Right lobe of liver (tissue), 6 donors: ENCODE measurements around the gene NCOA5. TPM values are rescaled to one million over a fixed set of nuclear protein-coding genes. Genes with fewer than 3 reads are reported as not detected.

Experiments
- ATAC-seq, 4 donors: fragments of 200-7000 bp; cut with Tn5 transposase; one replicate each; pipeline ENCODE4 v1.9.1; 2020; ENCODE audit warnings: mild to moderate bottlenecking in 4 of 4, moderate library complexity in 4 of 4
- DNase-seq, 3 donors: peaks; one replicate each; pipeline ENCODE4 v3.0.0-alpha.2; 2020
- H3K27ac ChIP-seq, 3 donors: fragments of 200-600 bp; one replicate each; pipeline ENCODE4 v1.8.0; 2022
- H3K27me3 ChIP-seq, 2 donors: fragments of 200-600 bp; one replicate each; pipeline ENCODE4 v1.8.0; 2022
- H3K36me3 ChIP-seq, 4 donors: fragments of 200-600 bp; sonication (generic) in 1 of 4; one replicate each; pipeline versions ENCODE4 v1.5.1 to v1.8.0; 2017 to 2022; ENCODE audit warnings: control low read depth in 1 of 4
- H3K4me1 ChIP-seq, 4 donors: fragments of 200-600 bp; sonication (generic) in 1 of 4; one replicate each; pipeline versions ENCODE4 v1.5.1 to v1.8.0; 2017 to 2022; ENCODE audit warnings: control low read depth in 1 of 4
- H3K4me3 ChIP-seq, 3 donors: fragments of 200-600 bp; one replicate each; pipeline ENCODE4 v1.8.0; 2022
- H3K9me3 ChIP-seq, 4 donors: fragments of 200-600 bp; sonication (generic) in 1 of 4; one replicate each; pipeline versions ENCODE4 v1.5.1 to v1.8.0; 2017 to 2022; ENCODE audit warnings: control low read depth in 1 of 4
- POLR2A ChIP-seq: fragments of 450-650 bp; IDR thresholded peaks from one replicate; pipeline ENCODE4 v1.6.1; 2017; ENCODE audit warnings: antibody characterized with exemption, mild to moderate bottlenecking
- WGBS: methylation state at CpG from one replicate; pipeline ENCODE4 v1.1.6; 2018; ENCODE audit warnings: low coverage, low lambda C conversion rate; ENCODE audit not compliant: insufficient coverage; ENCODE audit errors: missing lambda C conversion rate; 5-methylcytosine and 5-hydroxymethylcytosine counted together
- intact Hi-C, 2 donors: fragments of 100-400 bp; cut with DNase I; formaldehyde crosslinking; loops; one replicate each; pipeline versions ENCODE4 v1.11.2 to v1.14.1; 2022
- total RNA-seq, 6 experiments: library from RNA; depleted of rRNA in 2 of 6; stranded (reverse); fragments of >200 nt in 2 of 6; fragmentation: NEBNext Ultra II Directional in 3 of 6; extraction: Animal tissue kit (Norgen Biotek cat#: 25700) in 3 of 6; gene quantifications; one replicate each; pipeline versions ENCODE4 v1.1.0 to v1.2.4, GENCODE V29; 2016 to 2023
- TF ChIP-seq, protein P1 (sequence below), 4 donors: fragments of 200-600 bp in 3 of 4; fragments of 450-650 bp in 1 of 4; IDR thresholded peaks; one replicate each; pipeline versions ENCODE4 v1.5.1 to v1.8.0; 2016 to 2022; ENCODE audit warnings: antibody characterized with exemption in 4 of 4, mild to moderate bottlenecking in 2 of 4
- donor health status: DM: no; HTN: yes; CAD: no.
- donor health status: DM: no; HTN: no; CAD: no.
- donor health status: DM: no; HTN: no; CAD: no.
- donor health status: DM: no; HTN: yes; CAD: no.
- donor health status: DM: no; HTN: yes; CAD: no.

The NCOA5 gene
- total RNA-seq, 6 experiments from 2014 or later: 5.1 to 10.4 (median 8.8) TPM

DNA sequence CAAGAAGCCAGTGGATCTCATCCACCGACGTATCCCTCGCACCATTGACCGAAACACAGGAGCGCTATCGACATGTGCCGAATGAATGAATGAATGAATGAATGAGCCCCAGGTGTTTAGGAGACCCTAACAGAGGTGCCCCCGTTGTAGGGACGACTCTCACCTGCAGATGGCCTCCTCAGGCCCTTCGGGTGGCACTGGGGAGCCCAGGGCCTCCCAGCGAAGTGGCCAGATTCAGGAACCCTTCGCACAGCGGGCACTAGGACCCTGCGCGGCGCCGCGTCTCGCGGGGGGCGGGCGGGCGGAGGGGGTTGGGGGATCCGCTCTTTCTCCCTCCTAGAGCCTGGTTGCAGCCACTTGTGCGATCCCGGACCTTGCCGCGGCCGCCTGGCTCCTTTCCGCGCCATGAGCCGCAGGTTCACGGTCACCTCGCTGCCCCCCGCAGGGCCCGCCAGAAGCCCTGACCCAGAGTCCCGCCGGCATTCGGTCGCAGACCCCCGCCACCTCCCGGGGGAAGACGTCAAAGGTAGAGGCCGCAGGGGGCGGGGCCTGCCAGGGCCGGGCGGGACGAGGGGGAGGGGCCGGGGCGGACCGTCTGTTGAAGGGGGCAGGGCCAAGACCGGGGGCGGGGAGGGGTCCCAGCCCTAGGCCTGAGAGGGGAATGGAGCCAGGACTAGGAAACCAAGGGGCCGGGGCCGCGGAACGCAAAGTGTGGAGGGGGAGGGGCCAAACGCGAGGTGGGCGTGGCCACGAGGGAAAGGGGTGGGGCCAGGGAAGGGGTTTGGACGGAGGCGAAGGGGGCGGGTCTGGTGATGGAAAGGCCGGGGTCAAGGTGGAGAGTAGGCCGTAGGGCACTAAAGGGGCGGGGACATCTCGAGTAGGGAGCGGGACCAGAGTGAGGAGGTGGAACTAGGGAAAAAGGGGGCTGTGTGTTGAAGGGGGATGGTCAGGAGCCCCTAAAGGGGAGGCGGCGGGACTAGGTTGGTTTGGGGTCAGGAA is 68.1 kb downstream of the NCOA5 start:
- no peaks in the 10 kb centered on the region for H3K4me1 ChIP-seq
- no peaks in the 10 kb centered on the region for H3K36me3 ChIP-seq
- H3K27me3 ChIP-seq: peaks cover 0 to 7% of the 10 kb centered on the region in 2 donors
- no peaks in the 10 kb centered on the region for H3K9me3 ChIP-seq
- intact Hi-C loops: loop anchor here (10.0 kb wide), 2 partner anchors 53 to 153 kb away; no protein-coding TSS in a partner anchor
- no peak overlapping the region for H3K27ac ChIP-seq
- H3K4me3 ChIP-seq: peak overlapping the region; percentile 18 to 38 (median 26)
- peak in 1 of 3 donors; percentile 50 for DNase-seq
- TF ChIP-seq POLR2A: no peak
- TF ChIP-seq, protein P1, sequence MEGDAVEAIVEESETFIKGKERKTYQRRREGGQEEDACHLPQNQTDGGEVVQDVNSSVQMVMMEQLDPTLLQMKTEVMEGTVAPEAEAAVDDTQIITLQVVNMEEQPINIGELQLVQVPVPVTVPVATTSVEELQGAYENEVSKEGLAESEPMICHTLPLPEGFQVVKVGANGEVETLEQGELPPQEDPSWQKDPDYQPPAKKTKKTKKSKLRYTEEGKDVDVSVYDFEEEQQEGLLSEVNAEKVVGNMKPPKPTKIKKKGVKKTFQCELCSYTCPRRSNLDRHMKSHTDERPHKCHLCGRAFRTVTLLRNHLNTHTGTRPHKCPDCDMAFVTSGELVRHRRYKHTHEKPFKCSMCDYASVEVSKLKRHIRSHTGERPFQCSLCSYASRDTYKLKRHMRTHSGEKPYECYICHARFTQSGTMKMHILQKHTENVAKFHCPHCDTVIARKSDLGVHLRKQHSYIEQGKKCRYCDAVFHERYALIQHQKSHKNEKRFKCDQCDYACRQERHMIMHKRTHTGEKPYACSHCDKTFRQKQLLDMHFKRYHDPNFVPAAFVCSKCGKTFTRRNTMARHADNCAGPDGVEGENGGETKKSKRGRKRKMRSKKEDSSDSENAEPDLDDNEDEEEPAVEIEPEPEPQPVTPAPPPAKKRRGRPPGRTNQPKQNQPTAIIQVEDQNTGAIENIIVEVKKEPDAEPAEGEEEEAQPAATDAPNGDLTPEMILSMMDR (IDR thresholded peaks at IDR 0.05): no peak
- 9% methylated on average over 45 of the region's 71 CpGs for WGBS
- peak; percentile 48 to 69 (median 64) for ATAC-seq

DNA sequence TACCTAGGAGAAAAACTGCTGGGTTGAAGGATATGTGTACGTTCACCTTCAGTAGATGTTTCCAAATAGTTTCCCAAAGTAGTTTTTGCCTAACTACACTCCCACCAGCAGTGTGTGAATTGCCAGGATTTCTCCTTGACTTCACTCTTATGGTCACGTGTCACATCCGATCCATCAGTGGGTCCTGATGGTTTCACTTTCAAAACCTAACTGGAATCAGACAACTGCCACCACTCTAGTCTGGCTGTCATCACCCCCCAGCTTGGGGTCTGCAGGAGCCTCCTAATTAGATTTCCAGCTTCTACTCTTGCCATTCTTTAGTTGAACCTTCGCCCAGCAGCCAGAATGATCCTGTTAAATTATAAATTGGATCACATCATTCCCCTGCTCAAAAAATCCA is 69.2 kb downstream of the NCOA5 start:
- Histone ChIP-seq H3K27me3 (peaks cover 0 to 7% of the 10 kb centered on the region in 2 donors), H3K4me1 (no peaks in the 10 kb centered on the region), H3K36me3 (no peaks in the 10 kb centered on the region), H3K27ac (no peak overlapping the region), H3K9me3 (no peaks in the 10 kb centered on the region), H3K4me3 (no peak overlapping the region)
- intact Hi-C loops: loop anchor here (10.0 kb wide), 2 partner anchors 54 to 154 kb away; no protein-coding TSS in a partner anchor
- no peak for TF ChIP-seq POLR2A
- TF ChIP-seq, protein P1 (IDR thresholded peaks at IDR 0.05): no peak
- no peak for DNase-seq
- peak in 1 of 4 donors; percentile 25 for ATAC-seq
- WGBS: 62% methylated on average over 4 of the region's 4 CpGs

GRCh38 chr20:46018611-46019010 is 71.2 kb downstream of the NCOA5 start:
- 47% methylated on average over 6 of the region's 6 CpGs for WGBS
- no peak overlapping the region for H3K27ac ChIP-seq
- TF ChIP-seq POLR2A: no peak
- TF ChIP-seq, protein P1 (IDR thresholded peaks at IDR 0.05): no peak
- ATAC-seq (no peak), DNase-seq (no peak)
- peaks cover 0 to 7% of the 10 kb centered on the region in 2 donors for H3K27me3 ChIP-seq
- peaks cover 0 to 11% (median 5%) of the 10 kb centered on the region in 4 donors for H3K4me1 ChIP-seq
- H3K36me3 ChIP-seq: no peaks in the 10 kb centered on the region
- intact Hi-C loops: loop anchor here in 1 of 2 donors (10.0 kb wide), 1 partner anchor 76 kb away; no protein-coding TSS in a partner anchor
- no peak overlapping the region for H3K4me3 ChIP-seq
- no peaks in the 10 kb centered on the region for H3K9me3 ChIP-seq

GRCh38 chr20:46018112-46018511 is 71.7 kb downstream of the NCOA5 start:
- DNase-seq (no peak), ATAC-seq (no peak)
- Histone ChIP-seq H3K4me3 (no peak overlapping the region), H3K27me3 (peaks cover 0 to 7% of the 10 kb centered on the region in 2 donors), H3K27ac (no peak overlapping the region), H3K36me3 (no peaks in the 10 kb centered on the region), H3K4me1 (peaks cover 0 to 11% (median 5%) of the 10 kb centered on the region in 4 donors), H3K9me3 (no peaks in the 10 kb centered on the region)
- intact Hi-C loops: loop anchor here in 1 of 2 donors (10.0 kb wide), 1 partner anchor 77 kb away; no protein-coding TSS in a partner anchor
- TF ChIP-seq, protein P1 (IDR thresholded peaks at IDR 0.05): no peak
- no peak for TF ChIP-seq POLR2A
- 58% methylated on average over 4 of the region's 4 CpGs for WGBS
